ENCODE results near the gene TRMT10A. TPM values are rescaled to one million over a fixed set of nuclear protein-coding genes. Genes with fewer than 3 reads are reported as not detected.

TRMT10A gene, protein sequence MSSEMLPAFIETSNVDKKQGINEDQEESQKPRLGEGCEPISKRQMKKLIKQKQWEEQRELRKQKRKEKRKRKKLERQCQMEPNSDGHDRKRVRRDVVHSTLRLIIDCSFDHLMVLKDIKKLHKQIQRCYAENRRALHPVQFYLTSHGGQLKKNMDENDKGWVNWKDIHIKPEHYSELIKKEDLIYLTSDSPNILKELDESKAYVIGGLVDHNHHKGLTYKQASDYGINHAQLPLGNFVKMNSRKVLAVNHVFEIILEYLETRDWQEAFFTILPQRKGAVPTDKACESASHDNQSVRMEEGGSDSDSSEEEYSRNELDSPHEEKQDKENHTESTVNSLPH
- total RNA-seq, result 9.7 and 9.9 TPM in 2 replicates

DNA sequence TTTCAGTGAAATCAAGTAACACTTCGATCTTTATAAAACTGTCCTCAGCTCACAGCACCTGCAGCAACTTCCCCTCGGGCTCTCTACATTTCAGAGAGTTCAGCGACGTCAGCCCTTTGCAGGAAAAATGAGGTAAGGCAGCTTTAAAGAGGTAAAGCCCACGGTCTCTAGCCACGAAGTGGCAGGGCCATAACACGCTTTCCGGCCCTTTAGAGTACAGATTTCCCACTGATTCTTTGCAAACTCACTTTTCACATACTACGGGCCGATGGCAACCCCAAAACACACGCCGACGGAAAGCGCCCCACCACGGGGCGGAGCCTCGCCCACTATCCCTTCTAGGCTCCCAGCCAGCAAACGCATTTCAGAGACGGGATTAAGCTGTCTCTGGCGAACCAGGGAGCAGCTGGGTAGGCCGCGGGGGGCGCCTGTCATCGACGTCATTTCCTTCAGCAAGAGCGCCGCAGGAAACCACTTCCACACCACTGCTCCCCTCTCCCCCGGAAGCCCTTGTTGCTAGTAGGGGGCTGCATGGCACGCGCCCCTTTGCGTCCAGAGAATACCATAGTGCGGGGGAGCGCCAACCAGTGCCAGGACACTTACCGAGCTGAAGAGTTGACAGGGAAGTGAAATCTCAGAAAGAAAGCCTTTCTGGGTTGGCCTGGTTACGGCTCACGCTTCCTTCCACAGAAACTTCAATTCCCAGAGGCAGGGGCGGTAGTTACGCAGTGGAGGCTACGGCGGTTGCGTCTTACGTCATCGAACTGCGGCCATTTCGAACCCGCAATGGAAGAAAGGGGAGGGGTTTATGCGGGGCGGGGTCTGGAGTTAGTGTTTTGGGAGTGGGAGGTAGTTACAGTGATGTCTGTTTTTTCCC, at the start of gene TRMT10A:
TRMT10A (minus strand) TSS at position 730 of the 877 bp plus-strand sequence. CDS start 4,701 bp downstream, outside the sequence.

DNA sequence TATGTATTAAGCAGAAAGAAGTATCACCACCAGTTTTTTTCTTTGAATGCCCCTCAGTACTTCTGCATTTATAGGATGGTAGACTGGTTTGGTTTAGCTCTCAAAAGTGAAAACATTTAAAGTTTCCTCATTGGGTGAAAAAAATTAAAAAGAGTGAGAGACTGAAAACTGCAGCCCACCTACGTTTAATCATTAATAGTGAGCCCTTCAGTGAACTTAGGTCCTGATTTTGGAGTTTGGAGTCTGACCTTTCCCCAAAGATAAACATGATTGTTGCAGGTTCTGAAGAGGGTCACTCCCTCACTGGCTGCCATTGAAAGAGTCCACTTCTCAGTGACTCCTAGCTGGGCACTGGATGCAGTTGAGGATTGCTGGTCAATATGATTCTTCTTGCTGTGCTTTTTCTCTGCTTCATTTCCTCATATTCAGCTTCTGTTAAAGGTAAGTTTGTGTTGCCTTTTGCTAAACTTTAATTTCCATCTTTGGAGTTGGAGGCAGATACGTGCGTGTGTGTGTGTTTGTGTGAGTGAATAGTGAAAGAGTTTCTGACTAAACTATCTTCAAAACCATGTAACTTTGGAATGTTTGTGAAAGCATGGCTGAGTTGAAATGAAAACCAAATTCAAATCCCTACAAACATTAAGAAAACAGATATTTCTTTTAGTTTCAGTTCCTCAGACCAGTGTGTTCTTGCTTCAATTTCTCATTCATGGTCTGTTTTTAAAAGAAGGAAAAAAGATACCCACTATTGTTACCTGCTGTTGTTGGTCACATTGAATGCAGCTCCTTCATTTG, 10.9 kb upstream of the TRMT10A start, which contains the start of gene MTTP:
MTTP (plus strand) TSS at position 295 of the 795 bp plus-strand sequence; CDS start at position 381, 86 bp downstream.

DNA sequence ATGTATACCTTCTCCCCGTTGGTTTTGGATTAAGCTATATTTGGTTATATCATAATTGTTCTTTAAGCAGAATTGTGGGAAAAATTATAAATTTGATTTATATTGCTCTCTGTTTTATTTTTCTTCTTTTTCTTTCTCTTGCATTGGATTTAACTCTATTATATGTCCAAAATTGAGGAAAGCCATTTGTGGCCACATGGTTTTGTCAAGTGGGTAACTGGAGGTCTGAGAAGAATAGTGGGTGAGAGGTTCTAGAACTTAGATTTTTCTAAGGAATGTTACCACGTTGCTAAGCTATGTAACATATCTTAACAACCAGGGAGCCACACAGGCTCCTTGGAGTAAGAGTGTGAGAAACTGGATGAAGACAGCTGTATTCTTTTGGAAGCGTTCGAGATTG, 53.1 kb downstream of the TRMT10A start, which contains the start of gene C4orf17:
C4orf17 (plus strand) TSS at position 301 of the 400 bp plus-strand sequence. CDS start 2,061 bp downstream, outside the sequence.

Other genes starting within 250 kb of the TRMT10A start
- 0.65 and 1.2 TPM in 2 replicates for gene ADH1B, start 242.6 kb downstream of the TRMT10A start, total RNA-seq
- gene ADH1C, start 211.3 kb downstream of the TRMT10A start, total RNA-seq, result not detected in 2 replicates
- gene ADH7, start 128.7 kb downstream of the TRMT10A start, total RNA-seq, result not detected in 2 replicates
- gene C4orf17, start 53.0 kb downstream of the TRMT10A start, total RNA-seq, result not detected in 2 replicates
- gene MTTP, start 10.8 kb upstream of the TRMT10A start, total RNA-seq, result 0.65 TPM in 1 of 2 replicates, not detected in the other
- gene C4orf54, start 93.8 kb upstream of the TRMT10A start, total RNA-seq, result not detected in 2 replicates

Data from epithelial cell of umbilical artery (primary cell).